T47D (cell line): ENCODE data around the gene RALGAPB.

Experiments
- DNase-seq, 2 experiments: peaks; one replicate each; pipeline versions ENCODE4 v3.0.0 to v3.0.0-alpha.2; 2011 to 2012; ENCODE audit warnings: low read depth in 1 of 2, low spot score in 1 of 2
- JUND ChIP-seq: IDR thresholded peaks from 2 replicates; pipeline ENCODE4 v1.6.1; 2012; ENCODE audit warnings: low read depth
- in situ Hi-C: cut with HindIII; loops from 2 replicates; pipeline ENCODE4 v1.10.0; 2016; ENCODE audit warnings: low sequenced_read_pairs, low pct_unique_long_range_greater_than_20kb

Gene RALGAPB

DNA sequence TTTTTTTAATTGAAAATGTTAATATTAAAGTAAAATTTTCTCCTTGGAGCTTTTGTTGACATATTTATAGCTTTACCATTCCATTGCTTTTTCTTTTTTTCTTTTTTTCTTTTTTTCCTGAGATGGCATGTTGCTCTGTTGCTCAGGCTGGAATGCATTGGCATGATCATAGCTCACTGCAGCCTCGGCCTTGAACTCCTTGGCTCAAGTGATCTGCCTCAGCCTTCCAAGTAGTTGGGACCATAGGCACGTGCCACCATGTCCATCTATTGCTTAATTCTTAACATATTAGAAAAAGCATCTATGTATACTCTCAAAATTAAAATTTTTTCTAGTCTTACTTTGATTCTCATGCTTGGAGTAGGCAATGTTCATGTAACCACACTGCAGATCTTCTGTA lies 43.0 kb downstream of the RALGAPB start:
- no peak for DNase-seq
- in situ Hi-C loops, result no loop called here
- no peak for TF ChIP-seq JUND

DNA sequence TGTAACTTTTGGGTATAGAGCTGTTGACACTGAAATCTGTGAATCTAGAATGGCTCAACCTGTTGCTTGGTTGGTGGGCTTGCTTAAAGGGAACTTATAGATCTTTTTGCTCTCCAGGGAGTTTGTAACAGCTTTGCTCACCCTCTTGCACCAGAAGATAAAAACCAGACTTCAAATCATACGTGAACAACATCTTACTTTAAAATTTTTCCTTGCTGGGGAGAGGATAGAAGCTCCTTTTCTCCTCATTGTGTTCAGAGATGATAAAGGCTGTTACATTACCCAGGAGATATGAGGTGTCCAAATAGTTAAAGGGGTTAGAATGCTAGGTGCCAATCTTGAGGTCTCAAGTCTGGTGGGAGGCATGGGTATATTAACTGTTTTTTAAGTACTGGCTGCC lies 46.8 kb downstream of the RALGAPB start:
- TF ChIP-seq JUND, result no peak
- in situ Hi-C loops, result no loop called here
- no peak for DNase-seq

DNA sequence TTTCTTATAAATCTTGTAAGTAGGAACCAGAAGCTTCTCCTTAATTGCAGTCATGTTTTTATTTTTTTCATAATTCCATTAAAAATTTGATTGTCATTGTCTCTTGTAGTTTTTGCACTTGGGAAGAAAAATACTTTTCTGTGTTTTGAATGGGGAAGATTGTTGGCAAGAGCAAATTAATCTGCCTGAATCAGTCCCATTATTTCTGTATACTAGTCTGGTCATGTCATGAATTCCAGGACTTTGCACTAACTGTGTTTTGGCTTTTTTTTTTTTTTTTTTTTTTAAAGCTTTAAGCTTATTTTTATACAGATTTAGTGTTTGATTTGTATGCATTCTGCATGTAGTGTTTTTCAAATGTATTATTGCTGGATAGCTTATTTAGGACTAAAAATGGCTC lies 47.6 kb downstream of the RALGAPB start:
- in situ Hi-C loops, result no loop called here
- DNase-seq, result no peak

GRCh38 chr20:38523697-38524096 lies 51.1 kb downstream of the RALGAPB start:
- no peak for DNase-seq
- TF ChIP-seq JUND, result no peak
- in situ Hi-C loops, result no loop called here

More for the DNA sequence above, 47.6 kb downstream of the RALGAPB start:
- TF ChIP-seq JUND, result no peak

- no peak for DNase-seq
- in situ Hi-C loops, result no loop called here
- TF ChIP-seq JUND, result no peak
Observed at GRCh38 chr20:38528167-38528566, 55.5 kb downstream of the RALGAPB start.

DNA sequence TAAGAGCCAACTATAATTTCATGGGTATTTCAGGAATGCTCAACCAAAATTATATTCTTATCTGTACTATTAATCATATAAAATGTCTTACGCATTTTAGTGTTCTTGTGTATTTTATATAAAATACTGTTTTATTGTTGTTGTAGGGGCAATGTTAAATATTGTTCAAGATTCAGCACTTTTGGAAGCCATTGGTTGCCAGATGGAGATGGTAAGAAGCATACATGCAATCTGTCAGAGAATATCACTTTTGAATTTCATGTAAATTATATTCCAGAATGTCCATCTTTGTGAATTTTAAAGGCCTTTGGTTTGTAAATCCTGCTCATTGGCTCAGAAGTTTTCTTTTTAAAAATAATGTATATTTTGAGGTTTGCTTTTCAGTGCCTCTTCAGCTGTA lies 58.4 kb downstream of the RALGAPB start:
- DNase-seq, result no peak
- in situ Hi-C loops, result no loop called here
- no peak for TF ChIP-seq JUND

DNA sequence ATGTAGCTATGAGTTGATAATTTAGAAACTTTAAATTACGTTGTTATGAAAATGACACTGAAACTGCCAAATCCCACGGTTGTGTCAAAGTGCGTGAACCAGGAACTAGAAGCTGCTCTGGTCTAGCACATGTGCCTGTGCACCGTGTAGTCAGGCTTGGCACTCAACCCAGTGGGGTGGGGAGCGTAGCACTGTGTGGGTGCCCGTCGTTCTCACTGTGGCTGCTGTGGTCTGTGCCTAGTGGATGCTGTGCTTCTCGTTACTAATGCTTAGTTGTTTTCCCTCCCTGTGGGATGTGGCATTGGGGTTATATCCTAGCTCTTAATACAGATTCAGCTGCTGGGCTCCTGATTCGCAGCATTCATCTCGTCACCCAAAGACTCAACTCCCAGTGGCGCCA lies 62.1 kb downstream of the RALGAPB start:
- no peak for DNase-seq
- TF ChIP-seq JUND, result no peak
- in situ Hi-C loops, result no loop called here

GRCh38 chr20:38536310-38536709 lies 63.7 kb downstream of the RALGAPB start:
- TF ChIP-seq JUND, result no peak
- in situ Hi-C loops, result no loop called here
- no peak for DNase-seq

DNA sequence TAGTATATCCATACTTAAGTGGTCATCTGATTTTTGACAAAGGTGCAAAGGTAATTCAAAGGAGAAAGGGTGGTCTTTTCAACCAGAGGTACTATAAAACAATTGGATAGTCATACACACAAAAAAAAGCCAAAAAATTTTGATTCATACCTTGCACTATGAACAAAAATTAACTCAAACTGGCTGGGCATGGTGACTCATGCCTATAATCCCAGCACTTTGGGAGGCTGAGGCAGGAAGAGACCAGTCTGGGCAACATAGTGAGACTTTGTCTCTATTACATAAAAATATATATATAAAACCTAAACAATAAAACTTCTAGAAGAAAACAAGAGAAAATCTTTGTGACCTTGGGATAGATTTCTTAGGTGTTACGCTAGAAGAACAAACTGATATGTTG lies 64.5 kb downstream of the RALGAPB start:
- no peak for TF ChIP-seq JUND
- in situ Hi-C loops, result no loop called here
- no peak for DNase-seq

DNA sequence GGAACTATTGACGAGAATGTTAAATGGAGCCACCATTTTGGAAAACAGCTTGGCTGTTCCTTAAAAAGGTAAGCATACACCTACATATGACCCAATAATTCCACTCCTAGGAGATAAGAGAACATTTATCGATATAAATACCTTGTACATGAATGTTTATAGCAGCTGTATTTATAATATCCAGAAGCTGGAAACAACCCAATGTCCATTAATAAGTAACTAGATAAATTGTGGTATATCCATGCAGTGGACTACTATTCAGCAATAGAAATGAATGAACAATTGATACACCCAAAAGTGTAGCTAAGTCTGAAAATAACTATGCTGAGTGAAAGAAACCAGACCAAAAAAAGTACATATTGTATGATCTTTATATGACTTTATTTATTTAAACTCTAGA lies 66.1 kb downstream of the RALGAPB start:
- no peak for DNase-seq
- in situ Hi-C loops, result no loop called here
- TF ChIP-seq JUND, result no peak

DNA sequence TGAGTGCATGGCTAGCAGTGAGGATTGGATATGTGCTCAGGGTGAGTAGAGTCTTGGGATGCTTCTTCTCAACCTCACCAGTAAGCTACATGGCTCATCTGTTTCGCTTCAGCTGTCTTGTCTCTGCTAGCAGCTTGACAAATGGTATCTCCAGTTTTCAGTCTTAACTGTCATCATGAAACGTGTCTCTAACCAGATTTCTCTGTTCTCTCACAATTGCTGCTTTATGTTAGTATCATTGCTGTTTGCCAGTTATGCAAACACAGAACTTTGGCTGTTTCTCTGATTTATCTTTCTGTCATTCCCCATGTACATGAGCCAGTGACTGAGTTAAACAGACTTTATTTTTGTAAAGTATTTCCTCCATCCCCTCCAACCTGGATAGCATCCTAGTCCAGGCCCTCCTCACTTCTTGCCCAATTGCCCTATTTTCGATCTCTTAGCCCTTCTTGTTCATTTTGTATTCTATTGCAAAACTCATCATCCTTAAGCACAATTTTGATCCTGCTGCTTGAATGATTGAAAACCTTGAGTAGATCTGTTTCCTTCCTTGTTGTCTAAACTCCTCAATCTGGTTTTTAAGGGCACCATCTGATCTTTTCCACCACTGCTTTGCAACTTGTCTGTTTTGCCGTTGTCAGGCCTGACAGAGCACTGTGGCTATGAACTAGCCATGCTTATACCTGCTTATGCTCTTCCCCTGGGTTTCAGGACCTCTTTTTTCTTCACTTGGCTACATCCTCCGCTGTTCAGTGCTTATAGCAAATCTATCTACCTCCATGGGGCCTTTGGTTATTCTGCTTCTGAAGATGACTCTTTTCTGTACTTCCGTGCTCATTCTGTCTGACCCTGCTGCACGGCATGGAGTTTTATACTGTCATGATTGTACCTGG lies 70.6 kb downstream of the RALGAPB start:
- in situ Hi-C loops, result no loop called here
- TF ChIP-seq JUND, result no peak
- DNase-seq, result no peak

DNA sequence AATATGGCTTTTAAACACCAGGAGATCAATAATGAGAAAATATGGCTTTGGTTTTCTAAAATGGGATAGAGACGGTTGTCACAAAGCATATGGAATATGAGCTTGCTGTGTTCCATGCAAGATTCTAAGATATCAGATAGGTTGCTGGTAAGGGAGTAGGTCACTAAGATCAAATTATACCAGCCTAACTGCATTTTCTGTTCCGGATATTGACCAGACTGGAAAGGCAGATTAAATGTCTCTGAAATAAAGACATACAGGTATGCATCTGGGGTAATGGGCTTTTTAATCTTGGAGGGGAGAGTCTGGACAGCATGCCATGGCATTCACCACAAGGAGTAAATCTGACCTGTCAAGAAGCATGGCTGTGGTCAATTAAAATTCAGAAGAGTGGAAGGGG lies 73.1 kb downstream of the RALGAPB start:
- in situ Hi-C loops, result no loop called here
- TF ChIP-seq JUND, result no peak
- DNase-seq, result no peak

DNA sequence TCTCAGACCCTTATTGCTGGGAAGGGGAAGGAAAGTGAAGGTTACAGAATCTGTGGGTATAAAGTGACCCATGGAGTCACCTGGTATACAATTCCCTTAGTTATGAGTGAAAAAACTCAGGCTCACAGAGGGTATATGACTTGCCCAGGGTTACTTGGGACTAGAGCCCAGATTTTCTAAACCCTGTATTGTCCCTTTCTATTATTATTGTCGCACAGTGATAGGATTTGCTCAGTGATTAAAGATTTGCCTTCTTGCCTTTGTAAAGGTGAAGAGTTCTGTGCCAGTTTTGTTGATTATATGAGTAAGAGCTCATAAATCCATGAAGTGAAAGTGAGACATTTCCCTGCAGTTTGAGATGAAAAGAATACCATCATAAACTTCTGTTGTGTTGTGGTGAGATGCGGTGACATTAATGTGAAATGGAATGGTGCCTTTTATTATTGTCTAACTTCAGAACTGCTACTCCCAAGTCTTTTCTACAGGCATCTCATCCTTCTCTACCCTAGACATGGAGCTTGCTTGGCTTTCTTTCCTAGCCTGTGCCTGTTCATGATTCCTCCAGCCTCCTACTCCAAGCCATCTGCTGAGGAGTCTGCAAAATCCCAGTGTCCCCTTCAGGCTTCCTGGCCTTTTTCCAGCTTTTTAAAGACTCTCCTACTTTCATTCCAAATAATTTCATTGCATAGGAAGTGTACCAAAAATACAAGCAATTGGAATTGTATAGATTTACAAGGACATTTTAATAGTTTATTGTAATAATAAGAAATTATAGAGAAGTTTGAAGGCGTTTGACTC lies 74.8 kb downstream of the RALGAPB start:
- no peak for DNase-seq
- in situ Hi-C loops, result no loop called here
- no peak for TF ChIP-seq JUND
